Chondrocyte (in vitro differentiated cells): ENCODE data around the gene SYNGR1. TPM values are rescaled to one million over a fixed set of nuclear protein-coding genes. Genes with fewer than 3 reads are reported as not detected.

ENCODE experiments used
- DNase-seq: peaks from one replicate; pipeline ENCODE4 v3.0.0; 2021; ENCODE audit warnings: mixed read lengths, low spot score
- H3K27ac Mint-ChIP-seq: one replicate; pipeline ENCODE4 v1.8.0; 2021; ENCODE audit warnings: mild to moderate bottlenecking, moderate library complexity, mixed read lengths; ENCODE audit not compliant: unreplicated experiment
- H3K27me3 Mint-ChIP-seq: 2 replicates; pipeline ENCODE4 v1.8.0; 2021; ENCODE audit warnings: low read depth, mixed read lengths
- H3K36me3 Mint-ChIP-seq: 2 replicates; pipeline ENCODE4 v1.8.0; 2021; ENCODE audit warnings: low read depth, mixed read lengths
- H3K4me1 Mint-ChIP-seq: 2 replicates; pipeline ENCODE4 v1.8.0; 2021; ENCODE audit warnings: low read depth, mild to moderate bottlenecking, mixed read lengths
- H3K4me3 Mint-ChIP-seq: one replicate; pipeline ENCODE4 v1.8.0; 2021; ENCODE audit warnings: mild to moderate bottlenecking, moderate library complexity, mixed read lengths; ENCODE audit not compliant: unreplicated experiment
- H3K9me3 Mint-ChIP-seq: 2 replicates; pipeline ENCODE4 v1.8.0; 2021; ENCODE audit warnings: low read depth, mixed read lengths
- CTCF ChIP-seq: fragments of 200-600 bp; sonication (generic); IDR thresholded peaks from 2 replicates; pipeline ENCODE4 v1.5.0; 2021; ENCODE audit warnings: antibody characterized with exemption, mild to moderate bottlenecking, moderate library complexity
- total RNA-seq: library from RNA; stranded (reverse); gene quantifications from 3 replicates; pipeline ENCODE4 v1.2.1, GENCODE V29; 2021

The SYNGR1 gene
- total RNA-seq, 1 donor from 2014 or later, result 18.4 TPM

- peak overlapping the region; percentile 32 for H3K27ac Mint-ChIP-seq
- H3K4me1 Mint-ChIP-seq, result peaks cover 54% of the 10 kb centered on the region
- peak; percentile 82 for DNase-seq
Observed at GRCh38 chr22:39429916-39430575, 80.3 kb downstream of the SYNGR1 start.

GRCh38 chr22:39430576-39431150, 80.9 kb downstream of the SYNGR1 start:
- no peaks in the 10 kb centered on the region for H3K9me3 Mint-ChIP-seq
- peak overlapping the region; percentile 97 for H3K27ac Mint-ChIP-seq
- H3K36me3 Mint-ChIP-seq, result peaks cover 2% of the 10 kb centered on the region
- peaks cover 54% of the 10 kb centered on the region for H3K4me1 Mint-ChIP-seq
- no peaks in the 10 kb centered on the region for H3K27me3 Mint-ChIP-seq
- peak; percentile 82 for DNase-seq
- no peak overlapping the region for H3K4me3 Mint-ChIP-seq
- no peak for TF ChIP-seq CTCF

More at GRCh38 chr22:39429916-39430575, 80.3 kb downstream of the SYNGR1 start:
- H3K4me3 Mint-ChIP-seq, result no peak overlapping the region
- peaks cover 2% of the 10 kb centered on the region for H3K36me3 Mint-ChIP-seq
- no peaks in the 10 kb centered on the region for H3K9me3 Mint-ChIP-seq
- H3K27me3 Mint-ChIP-seq, result no peaks in the 10 kb centered on the region
- TF ChIP-seq CTCF, result no peak

GRCh38 chr22:39431216-39431801, 81.5 kb downstream of the SYNGR1 start:
- peaks cover 54% of the 10 kb centered on the region for H3K4me1 Mint-ChIP-seq
- H3K9me3 Mint-ChIP-seq, result no peaks in the 10 kb centered on the region
- no peaks in the 10 kb centered on the region for H3K27me3 Mint-ChIP-seq
- TF ChIP-seq CTCF, result no peak
- DNase-seq, result peak; percentile 61
- peak overlapping the region; percentile 22 for H3K4me3 Mint-ChIP-seq
- peak overlapping the region; percentile 97 for H3K27ac Mint-ChIP-seq
- H3K36me3 Mint-ChIP-seq, result peaks cover 2% of the 10 kb centered on the region

- Mint-ChIP-seq H3K36me3 (peaks cover 2% of the 10 kb centered on the region), H3K4me3 (peak overlapping the region; percentile 22), H3K27me3 (no peaks in the 10 kb centered on the region), H3K9me3 (no peaks in the 10 kb centered on the region), H3K27ac (peak overlapping the region; percentile 97), H3K4me1 (peaks cover 54% of the 10 kb centered on the region)
- TF ChIP-seq CTCF, result no peak
- peak; percentile 84 for DNase-seq
Observed at GRCh38 chr22:39431821-39432251, 82.0 kb downstream of the SYNGR1 start.

GRCh38 chr22:39432361-39432811, 82.6 kb downstream of the SYNGR1 start:
- Mint-ChIP-seq H3K36me3 (peaks cover 2% of the 10 kb centered on the region), H3K9me3 (no peaks in the 10 kb centered on the region), H3K4me1 (peaks cover 55% of the 10 kb centered on the region), H3K4me3 (no peak overlapping the region), H3K27me3 (no peaks in the 10 kb centered on the region), H3K27ac (peak overlapping the region; percentile 97)
- no peak for TF ChIP-seq CTCF
- DNase-seq, result peak; percentile 73
